NCI-H128 (cell line): ENCODE results near the gene ATF2.
"Not testable (repeated sequence)": the region's sequence is repeated elsewhere in the genome, so short reads cannot be mapped to it uniquely, and the experiment has no call there.

Source experiments
- DNase-seq: peaks from one replicate; lab custom pipeline; 2025; ENCODE audit not compliant: unreplicated experiment; lab: John Stamatoyannopoulos, UW

Gene ATF2

DNA sequence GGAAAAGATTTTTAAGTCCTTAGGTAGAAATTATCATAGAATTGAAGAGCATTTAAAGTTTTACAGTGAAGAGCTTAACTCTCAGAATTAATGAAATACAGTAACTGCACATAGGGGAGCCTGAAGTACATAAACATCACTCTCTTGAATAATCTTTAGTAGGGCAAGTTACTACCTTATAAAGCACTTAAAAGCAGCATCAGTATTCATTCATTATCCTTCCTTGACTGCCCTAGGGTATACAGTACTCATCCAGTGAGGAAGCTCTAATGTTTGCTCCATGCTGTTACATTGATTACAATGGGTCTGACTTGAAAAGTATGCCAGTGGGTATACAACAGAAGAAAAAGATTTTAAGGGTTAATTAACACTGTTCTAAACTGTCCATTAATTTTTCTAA lies 66.5 kb downstream of the ATF2 start:
- DNase-seq: no peak

DNA sequence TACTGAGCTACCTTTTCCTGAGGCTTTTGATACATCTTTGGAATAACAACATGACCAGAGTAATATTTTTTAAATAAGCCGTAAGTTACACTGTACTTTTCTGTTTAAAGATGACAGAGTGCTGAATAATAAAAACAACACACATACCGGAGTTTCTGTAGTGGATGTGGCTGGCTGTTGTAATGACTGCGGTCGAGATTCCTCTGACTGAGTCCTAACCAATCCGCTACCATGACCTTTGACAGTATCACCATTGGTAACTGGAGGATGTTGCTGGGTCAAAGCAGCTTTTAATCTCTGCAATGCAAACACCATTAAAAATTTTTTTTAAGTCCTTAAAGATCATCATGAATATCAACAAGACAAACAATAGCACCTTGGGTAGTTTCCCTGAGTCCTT lies 70.7 kb downstream of the ATF2 start:
- DNase-seq: no peak

DNA sequence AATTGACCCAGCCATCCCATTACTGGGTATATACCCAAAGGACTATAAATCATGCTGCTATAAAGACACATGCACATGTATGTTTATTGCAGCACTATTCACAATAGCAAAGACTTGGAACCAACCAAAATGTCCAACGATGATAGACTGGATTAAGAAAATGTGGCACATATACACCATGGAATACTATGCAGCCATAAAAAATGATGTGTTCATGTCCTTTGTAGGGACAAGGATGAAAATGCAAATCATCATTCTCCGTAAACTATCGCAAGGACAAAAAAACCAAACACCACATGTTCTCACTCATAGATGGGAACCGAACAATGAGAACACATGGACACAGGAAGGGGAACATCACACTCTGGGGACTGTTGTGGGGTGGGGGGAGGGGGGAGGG lies 83.9 kb downstream of the ATF2 start:
- not testable (repeated sequence) for DNase-seq

DNA sequence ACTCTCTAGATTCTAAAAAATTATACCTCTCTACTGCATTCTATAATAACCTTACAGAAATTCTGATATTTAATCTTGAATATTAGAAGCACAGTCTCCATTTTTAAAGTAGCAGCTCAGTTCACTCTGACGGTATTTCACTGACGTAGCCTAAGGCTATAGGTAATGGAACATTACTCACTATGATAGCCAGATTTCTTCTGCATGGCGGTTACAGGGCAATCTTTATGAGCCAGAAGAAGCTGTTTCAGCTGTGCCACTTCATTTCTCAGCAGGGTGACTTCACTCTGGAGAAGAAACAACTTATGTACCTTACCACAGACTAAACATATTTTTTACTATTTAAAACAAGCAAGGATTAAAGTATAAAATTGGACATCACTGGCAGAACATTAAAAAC lies 87.5 kb downstream of the ATF2 start:
- DNase-seq: no peak

- DNase-seq: no peak
These were observed 91.7 kb downstream of the ATF2 start for GRCh38 chr2:175076272-175076671.

GRCh38 chr2:175074478-175074877 lies 93.5 kb downstream of the ATF2 start:
- DNase-seq: no peak

- DNase-seq: no peak
These were observed 99.5 kb downstream of the ATF2 start for GRCh38 chr2:175068534-175068933.

DNA sequence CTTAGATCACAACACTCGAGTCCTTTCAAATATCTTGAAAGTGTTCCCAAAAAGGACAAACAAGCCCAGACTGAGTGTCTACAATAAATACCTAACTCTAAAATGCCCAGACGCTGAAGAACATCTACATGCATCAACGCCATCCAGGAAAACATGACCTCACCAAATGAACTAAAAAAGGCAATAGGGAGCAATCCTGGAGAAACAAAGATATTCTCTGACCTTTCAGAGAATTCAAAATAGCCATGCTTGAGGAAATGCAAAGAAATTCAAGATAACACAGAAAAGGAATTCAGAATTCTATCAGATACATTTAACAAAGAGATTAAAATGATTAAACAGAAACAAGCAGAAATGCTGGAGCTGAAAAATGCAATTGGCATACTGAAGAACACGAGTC lies 101.6 kb downstream of the ATF2 start:
- DNase-seq: no peak

GRCh38 chr2:175064797-175065196 lies 103.2 kb downstream of the ATF2 start:
- no peak for DNase-seq

- DNase-seq: no peak
These were observed 104.3 kb downstream of the ATF2 start for GRCh38 chr2:175063741-175064140.

DNA sequence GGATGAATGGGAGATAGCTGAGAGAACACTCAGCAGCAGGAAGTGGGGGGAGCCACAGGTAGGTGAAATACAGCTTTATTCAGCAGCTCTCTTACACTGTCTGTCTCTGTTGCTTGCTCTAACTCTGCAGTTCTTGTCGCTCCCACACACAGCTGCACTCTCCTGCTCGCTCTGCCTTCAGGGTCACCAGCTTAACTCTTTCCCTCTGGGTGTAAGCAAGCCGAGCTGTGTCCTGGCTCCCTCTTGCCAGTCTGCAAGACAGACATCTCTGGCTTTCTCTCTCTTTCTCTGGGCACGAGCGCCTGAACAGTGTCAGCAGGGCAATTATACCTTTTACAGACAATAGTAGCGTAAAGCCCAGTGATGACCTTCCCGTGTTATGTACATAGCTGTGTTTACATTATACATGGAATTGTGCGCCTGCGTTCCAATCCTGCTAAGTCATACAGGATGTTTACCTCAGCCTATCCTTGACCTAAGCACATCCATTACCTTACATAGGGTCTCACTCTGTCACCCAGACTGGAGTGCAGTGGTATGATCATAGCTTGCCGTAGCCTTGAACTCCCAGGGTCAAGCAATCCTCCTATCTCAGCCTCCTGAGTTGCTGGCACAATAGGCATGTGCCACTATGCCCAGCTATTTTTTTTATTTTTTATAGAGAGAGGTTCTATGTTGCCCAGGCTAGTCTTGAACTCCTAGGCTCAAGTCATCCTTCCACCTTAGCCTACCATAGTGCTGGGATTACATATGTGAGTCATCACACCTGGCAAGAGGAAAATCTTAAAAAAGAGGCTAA lies 105.0 kb downstream of the ATF2 start:
- no peak for DNase-seq

- DNase-seq: no peak
These were observed 110.8 kb downstream of the ATF2 start for GRCh38 chr2:175057078-175057685.

DNA sequence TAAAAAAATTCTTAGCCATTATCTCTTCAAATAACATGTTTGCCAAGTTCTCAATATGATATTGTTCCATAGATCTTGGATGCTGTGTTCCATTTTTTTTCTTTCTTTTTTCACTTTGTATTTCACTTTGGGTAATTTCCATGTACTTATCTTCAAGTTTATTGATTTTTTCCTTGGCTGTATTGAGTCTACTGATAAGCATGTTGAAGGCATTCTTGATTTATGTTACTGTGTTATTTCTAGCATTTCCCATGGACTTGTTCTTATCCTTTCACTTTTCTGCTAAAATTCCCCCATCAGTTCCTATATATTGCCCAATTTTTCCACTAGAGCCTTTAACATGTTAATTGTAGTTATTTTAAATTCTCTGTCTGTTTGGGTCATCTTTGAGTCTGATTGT lies 112.0 kb downstream of the ATF2 start:
- no peak for DNase-seq

DNA sequence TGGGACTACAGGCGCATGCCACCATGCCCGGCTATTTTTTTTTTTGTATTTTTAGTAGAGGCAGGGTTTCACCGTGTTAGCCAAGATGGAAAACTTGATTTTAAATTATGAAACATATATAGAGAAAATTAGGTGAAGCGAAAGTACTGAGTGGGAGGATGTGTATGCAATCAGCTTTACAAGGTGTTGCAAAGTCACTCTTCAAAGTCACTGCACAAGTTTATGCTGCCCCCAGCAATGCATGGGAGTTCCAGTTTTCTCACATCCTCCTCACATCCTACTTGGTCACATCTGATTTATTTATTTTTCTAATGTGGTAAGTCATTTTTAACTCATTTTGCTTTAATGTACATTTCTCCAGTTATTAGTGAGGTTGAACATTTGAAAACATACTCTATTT lies 113.7 kb downstream of the ATF2 start:
- DNase-seq: no peak

- DNase-seq: no peak
These were observed 118.3 kb downstream of the ATF2 start for GRCh38 chr2:175049661-175050060.

- no peak for DNase-seq
These were observed 119.7 kb downstream of the ATF2 start for GRCh38 chr2:175048275-175048674.

DNA sequence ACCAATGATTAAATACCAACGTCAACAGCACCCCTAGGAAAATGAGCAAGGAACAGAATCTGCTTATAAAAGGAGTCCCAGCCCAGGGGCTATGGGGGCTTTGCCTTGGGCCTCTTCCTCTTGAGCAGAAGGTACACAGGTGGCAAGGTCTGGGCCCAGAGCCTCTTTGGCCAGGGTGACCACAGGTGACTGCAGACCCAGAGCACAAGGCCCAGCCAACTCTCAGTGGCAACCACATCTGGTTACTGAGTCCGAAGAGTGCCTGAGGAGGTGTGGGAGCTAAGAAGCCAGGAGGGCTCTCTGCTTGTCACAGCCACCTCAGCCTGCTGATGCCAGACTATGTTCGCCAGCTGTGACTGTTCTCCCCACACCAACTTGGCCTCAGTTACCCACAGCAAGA lies 128.5 kb downstream of the ATF2 start:
- DNase-seq: no peak

GRCh38 chr2:175039031-175039430 lies 129.0 kb downstream of the ATF2 start:
- DNase-seq: no peak

DNA sequence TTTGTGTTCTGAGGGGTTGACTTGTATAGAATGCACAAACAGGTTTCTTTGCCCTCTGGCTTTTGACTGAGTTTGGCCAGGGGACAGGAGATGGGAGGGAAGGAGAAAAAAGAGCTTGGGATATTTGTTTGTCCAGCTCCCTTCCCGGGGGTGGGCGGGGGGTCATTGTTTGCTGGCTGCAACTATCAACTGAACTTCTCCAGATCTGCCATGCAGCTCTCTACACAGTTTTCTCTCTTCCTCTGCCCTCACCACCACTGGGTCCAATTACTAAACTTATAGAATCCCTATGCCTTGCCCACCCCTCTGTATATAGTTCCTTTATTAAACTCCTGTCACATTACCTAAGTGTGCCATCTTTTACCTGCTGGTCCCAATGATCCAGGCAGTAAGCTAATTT lies 130.1 kb downstream of the ATF2 start:
- no peak for DNase-seq

DNA sequence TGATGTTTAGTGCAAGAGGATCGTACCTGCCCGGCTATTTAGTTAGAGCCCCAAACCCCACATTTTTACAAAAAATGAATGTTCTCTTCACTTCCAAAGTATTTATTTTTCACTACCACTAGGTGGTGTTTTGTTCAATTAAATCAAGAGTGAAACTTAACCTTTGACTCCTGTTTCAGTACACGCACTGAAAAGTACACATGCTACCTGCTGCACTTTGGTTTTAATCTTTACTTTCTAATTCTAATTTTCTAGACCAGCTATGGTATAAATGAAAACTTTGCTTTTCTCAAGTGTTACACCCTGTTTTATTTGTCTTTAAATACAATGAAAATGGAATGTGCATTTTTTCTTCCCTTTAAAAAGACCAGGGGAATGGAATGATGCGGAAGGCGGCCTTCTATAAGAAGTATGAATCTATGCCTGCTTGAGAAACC lies 131.4 kb downstream of the ATF2 start:
- no peak for DNase-seq

GRCh38 chr2:175035806-175036205 lies 132.2 kb downstream of the ATF2 start:
- DNase-seq: no peak

DNA sequence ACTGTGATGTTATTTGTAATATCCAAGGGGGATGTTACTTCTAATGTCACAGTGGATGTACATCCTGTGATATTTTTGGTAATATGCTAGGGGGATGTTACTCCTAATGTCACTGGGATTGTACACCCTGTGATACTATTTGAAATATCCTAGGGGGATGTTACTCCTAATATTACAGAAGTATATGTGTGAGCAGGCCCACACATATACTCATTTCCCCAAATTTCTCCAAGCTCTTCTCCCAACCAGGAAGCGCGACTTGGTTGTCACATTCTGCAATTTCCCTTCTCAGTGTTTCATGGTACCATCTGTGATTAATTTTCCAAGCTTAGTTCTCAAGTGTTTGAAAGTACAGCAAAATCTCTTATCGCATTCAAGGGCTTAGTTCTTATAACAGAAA lies 133.3 kb downstream of the ATF2 start:
- no peak for DNase-seq
